ENCODE results near the gene NEDD4. TPM values are rescaled to one million over a fixed set of nuclear protein-coding genes. Genes with fewer than 3 reads are reported as not detected.

Gene NEDD4
- total RNA-seq, 2 donors from 2014 or later = 10.4 to 16.5 TPM

- WGBS, 2 experiments (ENCODE audit: insufficient coverage in 1 of 2, insufficient read length in 1 of 2) = 1 to 3% methylated on average over 14 to 41 of the region's 41 CpGs
- no peak for TF ChIP-seq CTCF (conservative IDR thresholded peaks at IDR 0.05)
- H3K9me3 Mint-ChIP-seq = no peaks in the 10 kb centered on the region
- H3K27me3 ChIP-seq (ENCODE audit: control insufficient read depth, insufficient read depth, low read length, poor library complexity, severe bottlenecking) = peaks cover 22% of the 10 kb centered on the region
- peaks cover 19% of the 10 kb centered on the region for H3K4me1 Mint-ChIP-seq
- H3K27ac ChIP-seq (ENCODE audit: low read depth, low read length) = no peak overlapping the region
- H3K9me3 ChIP-seq (ENCODE audit: control insufficient read depth, low read length) = no peaks in the 10 kb centered on the region
- peak overlapping the region; percentile 83 for H3K27ac Mint-ChIP-seq
- peak overlapping the region; percentile 85 for H3K4me3 ChIP-seq (ENCODE audit: low read length)
- peaks cover 8% of the 10 kb centered on the region for H3K4me1 ChIP-seq (ENCODE audit: control insufficient read depth, insufficient read depth, low read length)
- H3K27me3 Mint-ChIP-seq (ENCODE audit: insufficient read depth) = peaks cover 23% of the 10 kb centered on the region
- no peaks in the 10 kb centered on the region for H3K36me3 Mint-ChIP-seq (ENCODE audit: low read depth)
- no peaks in the 10 kb centered on the region for H3K36me3 ChIP-seq (ENCODE audit: control insufficient read depth, insufficient read depth, low read length)
- peak; percentile 82 for DNase-seq
- H3K4me3 Mint-ChIP-seq = peak overlapping the region; percentile 80
- H3K9ac ChIP-seq (ENCODE audit: extremely low read depth, low read length, poor library complexity, severe bottlenecking) = peak overlapping the region; percentile 29
These were observed 570 bp upstream of the NEDD4 start for GRCh38 chr15:55993804-55994560.

- 7 to 13% methylated on average over 7 to 9 of the region's 9 CpGs for WGBS, 2 experiments (ENCODE audit: insufficient coverage in 1 of 2, insufficient read length in 1 of 2)
- H3K36me3 Mint-ChIP-seq (ENCODE audit: low read depth) = no peaks in the 10 kb centered on the region
- H3K9me3 Mint-ChIP-seq = peaks cover 2% of the 10 kb centered on the region
- Histone ChIP-seq H3K4me1 (ENCODE audit: control insufficient read depth, insufficient read depth, low read length) (peaks cover 8% of the 10 kb centered on the region), H3K27ac (ENCODE audit: low read depth, low read length) (no peak overlapping the region), H3K27me3 (ENCODE audit: control insufficient read depth, insufficient read depth, low read length, poor library complexity, severe bottlenecking) (peaks cover 22% of the 10 kb centered on the region), H3K9me3 (ENCODE audit: control insufficient read depth, low read length) (no peaks in the 10 kb centered on the region), H3K9ac (ENCODE audit: extremely low read depth, low read length, poor library complexity, severe bottlenecking) (peak overlapping the region; percentile 6), H3K4me3 (ENCODE audit: low read length) (peak overlapping the region; percentile 85), H3K36me3 (ENCODE audit: control insufficient read depth, insufficient read depth, low read length) (no peaks in the 10 kb centered on the region)
- TF ChIP-seq CTCF (conservative IDR thresholded peaks at IDR 0.05) = no peak
- H3K27me3 Mint-ChIP-seq (ENCODE audit: insufficient read depth) = peaks cover 20% of the 10 kb centered on the region
- H3K4me3 Mint-ChIP-seq = peak overlapping the region; percentile 80
- DNase-seq = no peak
- peak overlapping the region; percentile 36 for H3K27ac Mint-ChIP-seq
- H3K4me1 Mint-ChIP-seq = peaks cover 19% of the 10 kb centered on the region
These were observed 672 bp downstream of the NEDD4 start for GRCh38 chr15:55992769-55993110.

- H3K4me3 ChIP-seq (ENCODE audit: low read length) = peak overlapping the region; percentile 85
- Mint-ChIP-seq H3K4me3 (peak overlapping the region; percentile 80), H3K9me3 (peaks cover 2% of the 10 kb centered on the region), H3K4me1 (peaks cover 19% of the 10 kb centered on the region), H3K27ac (peak overlapping the region; percentile 36), H3K27me3 (ENCODE audit: insufficient read depth) (peaks cover 19% of the 10 kb centered on the region), H3K36me3 (ENCODE audit: low read depth) (no peaks in the 10 kb centered on the region)
- H3K36me3 ChIP-seq (ENCODE audit: control insufficient read depth, insufficient read depth, low read length) = no peaks in the 10 kb centered on the region
- TF ChIP-seq CTCF (conservative IDR thresholded peaks at IDR 0.05) = no peak
- DNase-seq = no peak
- 75 to 80% methylated on average over 8 to 11 of the region's 12 CpGs for WGBS, 2 experiments (ENCODE audit: insufficient coverage in 1 of 2, insufficient read length in 1 of 2)
- H3K27ac ChIP-seq (ENCODE audit: low read depth, low read length) = no peak overlapping the region
- no peaks in the 10 kb centered on the region for H3K9me3 ChIP-seq (ENCODE audit: control insufficient read depth, low read length)
- peaks cover 8% of the 10 kb centered on the region for H3K4me1 ChIP-seq (ENCODE audit: control insufficient read depth, insufficient read depth, low read length)
- peaks cover 22% of the 10 kb centered on the region for H3K27me3 ChIP-seq (ENCODE audit: control insufficient read depth, insufficient read depth, low read length, poor library complexity, severe bottlenecking)
- H3K9ac ChIP-seq (ENCODE audit: extremely low read depth, low read length, poor library complexity, severe bottlenecking) = no peak overlapping the region
These were observed 1.3 kb downstream of the NEDD4 start for GRCh38 chr15:55991802-55992768.
